Placental pericyte (primary cell): ENCODE data around the gene CIDEC. TPM values are rescaled to one million over a fixed set of nuclear protein-coding genes. Genes with fewer than 3 reads are reported as not detected.

Source experiments
- small RNA-seq: library from RNA; depleted of rRNA; stranded (forward); fragments of <200 nt; gene quantifications from one replicate; pipeline ENCODE3, GENCODE V24; 2012; ENCODE audit warnings: low replicate concordance
- total RNA-seq: library from RNA; depleted of rRNA; stranded (reverse); fragments of >200 nt; gene quantifications from 2 replicates; pipeline ENCODE4 v1.2.3, GENCODE V29; 2012

Gene CIDEC, protein sequence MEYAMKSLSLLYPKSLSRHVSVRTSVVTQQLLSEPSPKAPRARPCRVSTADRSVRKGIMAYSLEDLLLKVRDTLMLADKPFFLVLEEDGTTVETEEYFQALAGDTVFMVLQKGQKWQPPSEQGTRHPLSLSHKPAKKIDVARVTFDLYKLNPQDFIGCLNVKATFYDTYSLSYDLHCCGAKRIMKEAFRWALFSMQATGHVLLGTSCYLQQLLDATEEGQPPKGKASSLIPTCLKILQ
- not detected in 2 replicates for total RNA-seq

DNA sequence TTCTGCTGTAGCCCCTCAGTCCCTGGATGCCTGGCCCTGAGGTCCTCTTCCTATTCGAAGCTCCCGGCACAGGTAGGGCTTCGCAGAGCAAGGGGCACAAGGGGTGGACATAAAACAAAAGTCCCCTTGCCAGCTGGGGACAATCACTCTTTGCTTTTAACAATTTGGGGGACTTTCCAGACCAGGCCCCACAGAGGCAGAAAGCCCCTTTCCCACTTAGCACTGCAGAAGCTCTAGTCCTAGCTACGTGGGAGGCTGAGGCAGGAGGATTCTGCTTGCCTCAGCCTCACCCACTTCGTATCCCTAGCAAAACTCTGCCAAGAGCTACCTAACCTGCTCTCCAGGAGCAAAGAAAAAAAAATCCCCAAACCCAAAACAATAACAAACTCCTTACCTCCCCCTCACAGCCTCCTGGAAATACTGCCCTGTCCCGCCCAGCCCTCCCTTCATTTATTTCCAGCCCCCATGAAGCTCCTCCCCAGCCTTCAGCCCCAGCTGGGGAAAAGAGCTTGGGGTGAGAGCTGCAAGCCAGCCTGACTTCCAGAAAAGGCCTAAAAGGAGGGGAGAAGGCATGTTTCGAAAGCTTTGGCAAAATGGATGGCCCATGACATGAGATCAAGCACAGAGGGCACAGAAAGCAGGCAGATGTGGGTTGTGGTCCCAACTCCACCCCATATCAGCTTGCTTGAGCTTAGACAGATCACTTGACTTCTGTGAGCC, at the start of gene CIDEC:
CIDEC (minus strand) TSS at position 424 of the 720 bp plus-strand sequence. CDS start 1,767 bp downstream, outside the sequence.

DNA sequence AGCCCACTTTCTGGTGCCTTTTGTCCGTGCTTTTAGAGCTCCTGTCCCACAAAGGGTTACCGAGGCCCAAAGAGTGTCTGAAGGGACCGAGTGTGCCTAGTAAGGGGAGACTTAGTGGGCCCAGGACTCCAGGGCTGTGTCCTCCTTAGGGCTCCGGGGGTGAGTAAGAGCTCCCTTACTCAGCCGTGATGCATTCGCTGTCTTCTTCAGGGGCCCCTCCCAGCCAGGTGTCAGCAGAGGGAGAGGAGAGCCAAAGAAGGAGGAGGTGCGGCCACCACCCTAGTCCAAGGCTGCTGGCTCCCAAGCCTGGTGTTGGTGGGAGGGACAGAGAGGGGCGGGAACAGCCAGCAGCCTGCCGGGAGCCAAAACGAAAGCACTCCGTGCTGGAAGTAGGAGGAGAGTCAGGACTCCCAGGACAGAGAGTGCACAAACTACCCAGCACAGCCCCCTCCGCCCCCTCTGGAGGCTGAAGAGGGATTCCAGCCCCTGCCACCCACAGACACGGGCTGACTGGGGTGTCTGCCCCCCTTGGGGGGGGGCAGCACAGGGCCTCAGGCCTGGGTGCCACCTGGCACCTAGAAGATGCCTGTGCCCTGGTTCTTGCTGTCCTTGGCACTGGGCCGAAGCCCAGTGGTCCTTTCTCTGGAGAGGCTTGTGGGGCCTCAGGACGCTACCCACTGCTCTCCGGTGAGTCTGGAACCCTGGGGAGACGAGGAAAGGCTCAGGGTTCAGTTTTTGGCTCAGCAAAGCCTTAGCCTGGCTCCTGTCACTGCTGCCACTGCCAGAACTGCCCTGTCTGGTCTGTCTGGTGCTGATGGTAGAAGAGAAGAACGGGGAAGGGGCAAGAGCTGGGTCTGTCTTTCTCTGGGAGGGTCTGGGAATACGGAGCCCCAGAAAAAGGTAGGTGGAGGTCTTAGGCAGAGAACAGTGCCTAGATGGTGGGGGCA, 37.0 kb upstream of the CIDEC start, which contains the start of gene IL17RC:
IL17RC (plus strand) TSS at position 365 of the 947 bp plus-strand sequence; CDS start at position 583, 218 bp downstream.

DNA sequence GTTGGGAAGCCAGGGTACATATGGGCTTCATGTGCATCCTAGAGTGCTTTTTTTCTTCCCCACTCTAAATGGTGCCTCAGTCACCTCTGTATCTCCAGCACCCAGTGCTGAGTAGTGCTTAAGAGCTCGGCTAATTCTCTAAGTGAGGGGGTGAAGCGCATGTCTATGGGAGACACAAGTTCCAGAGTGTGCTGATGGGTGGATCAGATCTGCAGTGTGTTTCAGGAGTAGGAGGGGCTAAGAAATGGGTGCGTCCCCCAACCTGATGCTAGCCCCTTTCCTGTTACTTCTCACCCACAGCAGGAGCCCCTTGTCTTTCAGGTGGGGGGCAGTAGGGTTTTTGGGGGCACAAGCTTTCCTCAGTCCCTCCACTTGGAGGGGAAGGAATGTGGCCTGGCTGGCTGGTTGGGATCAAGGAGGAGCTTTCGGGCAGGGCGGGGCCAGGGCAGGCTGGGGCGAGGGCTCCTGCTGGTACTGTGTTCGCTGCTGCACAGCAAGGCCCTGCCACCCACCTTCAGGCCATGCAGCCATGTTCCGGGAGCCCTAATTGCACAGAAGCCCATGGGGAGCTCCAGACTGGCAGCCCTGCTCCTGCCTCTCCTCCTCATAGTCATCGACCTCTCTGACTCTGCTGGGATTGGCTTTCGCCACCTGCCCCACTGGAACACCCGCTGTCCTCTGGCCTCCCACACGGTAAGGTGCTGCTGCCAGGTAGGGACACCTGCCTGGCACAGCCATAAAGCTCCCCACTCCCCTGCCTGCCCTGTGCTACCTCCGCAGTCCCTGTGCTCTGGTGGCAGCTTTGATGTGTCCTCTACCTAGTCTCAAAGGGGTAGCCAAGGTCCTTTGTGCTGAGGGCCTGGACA, 22.6 kb upstream of the CIDEC start, which contains the start of gene IL17RE:
IL17RE (plus strand) TSS at position 477 of the 866 bp plus-strand sequence; CDS start at position 562, 85 bp downstream.

DNA sequence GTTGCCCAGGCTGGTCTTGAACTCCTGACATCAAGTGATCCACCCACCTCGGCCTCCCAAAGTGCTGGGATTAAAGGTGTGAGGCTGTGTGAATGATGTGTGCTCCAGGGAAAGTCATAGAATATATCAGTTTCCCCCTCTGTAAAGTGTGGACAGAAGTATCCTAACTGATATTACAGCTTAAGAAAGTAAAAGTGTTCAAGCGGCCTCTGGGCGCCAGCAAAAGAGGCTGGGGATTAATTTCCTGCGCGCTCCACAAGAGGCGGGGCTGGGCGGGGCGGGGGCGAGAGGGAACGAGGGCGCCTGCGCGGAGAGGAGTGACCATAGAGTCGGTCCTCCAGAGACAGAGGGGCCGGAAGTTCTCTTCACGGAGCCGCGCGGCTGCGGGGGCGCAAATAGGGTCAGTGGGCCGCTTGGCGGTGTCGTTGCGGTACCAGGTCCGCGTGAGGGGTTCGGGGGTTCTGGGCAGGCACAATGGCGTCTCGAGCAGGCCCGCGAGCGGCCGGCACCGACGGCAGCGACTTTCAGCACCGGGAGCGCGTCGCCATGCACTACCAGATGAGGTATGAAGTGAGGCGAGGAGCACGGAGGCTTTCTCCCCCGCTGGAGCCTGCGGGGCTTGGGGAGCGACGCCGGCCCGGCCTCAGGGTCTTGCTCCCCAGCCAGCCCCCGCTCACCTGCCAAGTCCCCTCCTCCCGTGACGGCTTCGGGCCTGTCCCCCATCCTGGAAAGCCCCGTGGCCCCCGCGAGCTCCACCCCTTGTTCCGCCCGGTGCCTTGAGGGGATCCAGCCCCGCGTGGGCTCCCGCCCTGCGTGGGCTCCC, 10.4 kb upstream of the CIDEC start, which contains the start of gene JAGN1:
JAGN1 (plus strand) TSS at position 362 of the 823 bp plus-strand sequence; CDS start at position 475, 113 bp downstream.

GRCh38 chr3:9843715-9844438, 36.2 kb downstream of the CIDEC start, which contains the start of gene RPUSD3:
TSS of gene RPUSD3 (minus strand) at chr3:9844008. CDS start at chr3:9843990, 18 bp downstream.

Small RNA genes within 50 kb of the gene (small RNA-seq; reads per million reads assigned to genes)
- gene RNU6-882P = not detected

Other genes starting within 250 kb of the CIDEC start
- gene MTMR14, start 230.7 kb downstream of the CIDEC start, total RNA-seq = 49.8 and 53.6 TPM in 2 replicates
- not detected in 2 replicates for gene CPNE9, start 176.4 kb downstream of the CIDEC start, total RNA-seq
- 20.8 and 30.4 TPM in 2 replicates for gene BRPF1, start 148.5 kb downstream of the CIDEC start, total RNA-seq
- 25.6 and 34.9 TPM in 2 replicates for gene OGG1, start 130.3 kb downstream of the CIDEC start, total RNA-seq
- gene CAMK1, start 110.3 kb downstream of the CIDEC start, total RNA-seq = 13.3 and 25.2 TPM in 2 replicates
- gene TADA3, start 87.8 kb downstream of the CIDEC start, total RNA-seq = 79.0 and 108 TPM in 2 replicates
- 147 and 327 TPM in 2 replicates for gene ARPC4, start 87.2 kb downstream of the CIDEC start, total RNA-seq
- gene TTLL3, start 70.0 kb downstream of the CIDEC start, total RNA-seq = 23.0 and 32.6 TPM in 2 replicates
- gene RPUSD3, start 36.2 kb downstream of the CIDEC start, total RNA-seq = 29.8 and 36.2 TPM in 2 replicates
- gene JAGN1, start 10.4 kb upstream of the CIDEC start, total RNA-seq = 30.6 and 46.0 TPM in 2 replicates
- 0.72 and 0.88 TPM in 2 replicates for gene IL17RE, start 22.6 kb upstream of the CIDEC start, total RNA-seq
- gene IL17RC, start 36.8 kb upstream of the CIDEC start, total RNA-seq = 43.4 and 46.4 TPM in 2 replicates
- gene CRELD1, start 53.6 kb upstream of the CIDEC start, total RNA-seq = 13.3 and 104 TPM in 2 replicates
- gene PRRT3, start 72.2 kb upstream of the CIDEC start, total RNA-seq = 2.6 and 2.7 TPM in 2 replicates
- gene EMC3, start 106.6 kb upstream of the CIDEC start, total RNA-seq = 53.7 and 56.7 TPM in 2 replicates
- 1.8 and 43.8 TPM in 2 replicates for gene FANCD2, start 146.2 kb upstream of the CIDEC start, total RNA-seq
- not detected in 2 replicates for gene FANCD2OS, start 228.0 kb upstream of the CIDEC start, total RNA-seq
- gene BRK1, start 235.4 kb upstream of the CIDEC start, total RNA-seq = 54.5 and 79.9 TPM in 2 replicates